Measurements from ENCODE around the gene CRELD2. TPM values are rescaled to one million over a fixed set of nuclear protein-coding genes. Genes with fewer than 3 reads are reported as not detected.
A peak's percentile ranks its signal among the peaks of the same experiment; 100 is the strongest.

CRELD2 gene
- total RNA-seq, 6 experiments from 2014 or later: 26.0 to 56.4 (median 47.8) TPM

GRCh38 chr22:49883294-49883640 is 35.2 kb upstream of the CRELD2 start:
- intact Hi-C loops (cut with DNase I): no loop called here
- Histone ChIP-seq H3K4me3 (no peak overlapping the region), H3K36me3 (peaks cover 0 to 14% (median 0%) of the 10 kb centered on the region in 4 donors), H3K9me3 (no peaks in the 10 kb centered on the region), H3K27me3 (no peaks in the 10 kb centered on the region), H3K27ac (no peak overlapping the region), H3K4me1 (no peaks in the 10 kb centered on the region)
- DNase-seq: no peak
- no peak for TF ChIP-seq POLR2A (IDR thresholded peaks at IDR 0.05)
- TF ChIP-seq CTCF (IDR thresholded peaks at IDR 0.05): no peak
- WGBS (ENCODE audit: insufficient coverage, low coverage, low lambda C conversion rate, missing lambda C conversion rate): 94% methylated on average over 4 of the region's 4 CpGs
- no peak for ATAC-seq

GRCh38 chr22:49884075-49884474 is 34.4 kb upstream of the CRELD2 start:
- ATAC-seq: no peak
- TF ChIP-seq CTCF (IDR thresholded peaks at IDR 0.05) (no peak), POLR2A (IDR thresholded peaks at IDR 0.05) (no peak)
- Histone ChIP-seq H3K27ac (no peak overlapping the region), H3K4me3 (no peak overlapping the region), H3K36me3 (peaks cover 0 to 14% (median 0%) of the 10 kb centered on the region in 4 donors), H3K4me1 (no peaks in the 10 kb centered on the region), H3K9me3 (peaks cover 0 to 2% (median 0%) of the 10 kb centered on the region in 4 donors), H3K27me3 (no peaks in the 10 kb centered on the region)
- 86% methylated on average over 6 of the region's 20 CpGs for WGBS (ENCODE audit: insufficient coverage, low coverage, low lambda C conversion rate, missing lambda C conversion rate)
- intact Hi-C loops (cut with DNase I): no loop called here
- no peak for DNase-seq

GRCh38 chr22:49884503-49885260 is 33.8 kb upstream of the CRELD2 start:
- TF ChIP-seq CTCF (IDR thresholded peaks at IDR 0.05) (no peak), POLR2A (IDR thresholded peaks at IDR 0.05) (no peak)
- intact Hi-C loops (cut with DNase I): no loop called here
- Histone ChIP-seq H3K4me3 (no peak overlapping the region), H3K27me3 (no peaks in the 10 kb centered on the region), H3K36me3 (peaks cover 0 to 16% (median 0%) of the 10 kb centered on the region in 4 donors), H3K9me3 (peaks cover 0 to 4% (median 0%) of the 10 kb centered on the region in 4 donors), H3K27ac (no peak overlapping the region), H3K4me1 (no peaks in the 10 kb centered on the region)
- WGBS (ENCODE audit: insufficient coverage, low coverage, low lambda C conversion rate, missing lambda C conversion rate): 96% methylated on average over 8 of the region's 31 CpGs
- no peak for DNase-seq
- peak in 1 of 4 donors; percentile 28 for ATAC-seq

GRCh38 chr22:49885281-49885680 is 33.2 kb upstream of the CRELD2 start:
- no peaks in the 10 kb centered on the region for H3K4me1 ChIP-seq
- no peak for DNase-seq
- no peak for ATAC-seq
- H3K27me3 ChIP-seq: no peaks in the 10 kb centered on the region
- 93% methylated on average over 17 of the region's 17 CpGs for WGBS (ENCODE audit: insufficient coverage, low coverage, low lambda C conversion rate, missing lambda C conversion rate)
- no peak overlapping the region for H3K27ac ChIP-seq
- H3K9me3 ChIP-seq: peaks cover 0 to 4% (median 0%) of the 10 kb centered on the region in 4 donors
- no peak overlapping the region for H3K4me3 ChIP-seq
- intact Hi-C loops (cut with DNase I): no loop called here
- no peak for TF ChIP-seq POLR2A (IDR thresholded peaks at IDR 0.05)
- no peak for TF ChIP-seq CTCF (IDR thresholded peaks at IDR 0.05)
- peaks cover 0 to 16% (median 0%) of the 10 kb centered on the region in 4 donors for H3K36me3 ChIP-seq
